Stimulated activated CD8-positive, alpha-beta memory T cell treated with anti-CD3 and anti-CD28 coated beads, Interleukin-7, amount 100 ng/mL, for 1 hour (primary cell): ENCODE measurements around the gene LIME1.

Source experiments
- DNase-seq, 2 donors: peaks; one replicate each; pipeline ENCODE4 v3.0.0-alpha.2; 2020; ENCODE audit warnings: low read depth in 2 of 2

Gene LIME1

GRCh38 chr20:63750807-63751470 lies 14.5 kb downstream of the LIME1 start:
- peak in 1 of 2 donors; percentile 39 for DNase-seq

GRCh38 chr20:63751471-63752271 lies 15.2 kb downstream of the LIME1 start:
- no peak for DNase-seq

GRCh38 chr20:63752411-63753101 lies 16.1 kb downstream of the LIME1 start:
- no peak for DNase-seq

- DNase-seq, result no peak
Observed at GRCh38 chr20:63753381-63753780, 16.9 kb downstream of the LIME1 start.

GRCh38 chr20:63754008-63754407 lies 17.5 kb downstream of the LIME1 start:
- no peak for DNase-seq

DNA sequence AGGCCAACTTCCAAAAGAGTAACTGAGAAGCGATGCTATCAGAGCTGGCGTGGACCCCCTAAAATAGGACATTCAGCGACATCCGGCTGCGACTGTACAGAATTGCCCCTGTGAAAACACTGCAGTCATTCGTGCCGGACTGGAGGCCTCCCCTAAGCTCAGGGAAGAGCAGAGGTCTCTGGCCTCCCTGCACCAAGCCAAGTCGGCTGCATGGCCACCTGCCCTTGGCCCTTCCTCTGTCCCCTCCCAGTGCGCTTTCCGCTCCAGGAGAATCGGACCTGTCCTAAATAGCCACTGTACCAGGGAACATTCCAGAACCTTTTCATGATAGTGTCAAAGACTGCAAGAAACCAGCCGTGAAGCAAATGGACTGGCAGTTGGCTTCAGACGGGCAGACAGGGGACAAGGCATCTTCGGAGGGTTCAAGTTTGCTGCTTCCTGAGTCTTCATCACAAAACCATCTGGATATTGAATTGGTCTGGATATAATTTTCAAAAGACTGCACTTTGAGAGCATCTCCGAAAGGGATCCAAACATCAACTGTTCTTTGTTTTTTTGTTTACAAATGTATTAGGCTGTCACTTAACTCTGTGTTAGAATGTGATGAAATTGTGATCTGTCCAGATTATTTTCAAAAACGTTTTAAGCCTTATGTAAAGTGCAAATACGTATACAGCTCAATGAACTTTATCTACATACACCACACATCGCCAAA lies 19.6 kb downstream of the LIME1 start:
- DNase-seq, result no peak

GRCh38 chr20:63756648-63756991 lies 20.2 kb downstream of the LIME1 start:
- no peak for DNase-seq

DNA sequence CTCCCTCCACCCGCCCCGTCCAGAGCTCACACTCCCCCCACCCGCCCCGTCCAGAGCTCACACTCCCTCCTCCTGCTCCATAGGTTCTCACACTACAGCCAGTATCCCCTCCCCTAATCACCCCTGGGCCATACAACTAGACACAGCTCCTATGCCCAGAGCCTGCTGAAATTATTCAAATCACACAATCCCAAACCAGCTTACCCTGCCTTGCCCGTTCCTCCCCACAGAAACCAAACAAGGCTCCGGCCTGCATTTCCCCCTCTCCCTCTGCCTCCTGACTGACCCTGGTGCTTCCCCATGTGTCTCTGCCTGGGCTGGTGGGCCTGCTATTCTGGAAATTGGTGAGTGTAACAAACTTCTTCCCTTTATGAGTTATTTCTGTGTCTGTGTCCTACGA lies 21.7 kb downstream of the LIME1 start:
- DNase-seq, result no peak

- no peak for DNase-seq
Observed at GRCh38 chr20:63759377-63759901, 23.0 kb downstream of the LIME1 start.

GRCh38 chr20:63765082-63765873 lies 28.8 kb downstream of the LIME1 start:
- no peak for DNase-seq

DNA sequence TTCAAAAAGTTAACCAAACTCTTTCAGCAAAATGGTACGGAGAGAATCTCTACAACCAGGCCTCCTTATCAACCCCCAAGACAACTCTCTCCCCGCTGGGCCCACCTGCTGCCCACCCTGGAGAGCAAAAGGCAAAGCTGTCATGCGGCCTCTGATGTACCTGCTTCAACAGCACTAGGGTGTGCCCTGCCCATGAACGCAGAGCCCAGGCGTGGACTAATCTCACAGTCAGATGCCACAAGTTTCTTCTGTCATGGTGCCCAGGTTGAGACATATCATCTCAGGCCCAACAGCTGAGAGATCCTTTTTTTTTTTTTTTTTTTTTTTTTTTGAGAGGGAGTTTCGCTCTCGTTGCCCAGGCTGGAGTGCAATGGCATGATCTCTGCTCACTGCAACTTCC lies 29.4 kb downstream of the LIME1 start:
- no peak for DNase-seq

- DNase-seq, result no peak
Observed at GRCh38 chr20:63766695-63767426, 30.4 kb downstream of the LIME1 start.

GRCh38 chr20:63767456-63767855 lies 31.0 kb downstream of the LIME1 start:
- no peak for DNase-seq

DNA sequence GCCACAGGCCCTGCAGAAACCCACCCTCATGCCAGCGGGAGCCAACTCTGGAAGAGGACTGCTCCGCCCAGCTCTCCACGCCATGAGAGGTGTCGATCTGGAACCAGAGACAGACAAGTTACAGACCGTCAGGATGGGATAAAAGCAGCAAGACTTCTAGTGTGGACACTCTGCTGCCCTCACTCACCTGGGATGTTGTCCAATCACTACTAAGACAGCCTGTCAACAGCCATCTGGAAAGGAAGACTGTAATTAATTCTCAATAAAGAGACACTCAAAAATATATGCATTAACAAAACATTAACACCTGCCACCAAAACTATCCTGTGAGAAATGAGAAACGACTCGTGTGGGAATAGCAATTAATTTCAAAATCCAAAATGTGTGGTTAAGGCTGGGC lies 31.4 kb downstream of the LIME1 start:
- no peak for DNase-seq

- DNase-seq, result no peak
Observed at GRCh38 chr20:63768591-63769515, 32.4 kb downstream of the LIME1 start.

DNA sequence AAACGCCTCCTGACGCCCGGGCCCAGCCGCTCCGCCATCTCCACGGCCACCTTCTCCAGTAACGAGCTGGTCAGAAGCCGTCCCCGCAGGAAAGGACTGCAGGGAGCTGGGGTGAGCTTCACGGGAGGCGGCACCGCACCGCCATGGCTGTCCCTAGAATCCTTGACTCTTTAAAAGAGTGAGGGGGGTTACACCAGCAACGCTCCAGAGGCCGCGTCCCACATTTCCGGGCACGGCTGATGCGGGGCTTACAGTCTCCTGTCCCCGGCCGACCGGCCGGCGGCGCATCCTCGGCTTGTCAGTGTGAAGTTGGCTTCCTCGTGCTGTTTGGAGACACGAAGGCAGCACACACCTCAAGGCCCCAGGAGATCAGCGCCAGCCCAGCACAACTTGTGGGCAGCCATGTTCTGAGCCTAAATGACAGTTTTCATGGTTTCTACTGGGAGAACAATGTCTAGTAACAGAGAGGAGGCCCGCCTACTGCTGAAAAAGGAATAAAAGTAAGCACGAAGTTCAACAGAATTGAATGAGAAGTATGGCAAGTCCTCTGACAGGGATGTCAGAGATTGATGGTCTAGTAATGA lies 33.5 kb downstream of the LIME1 start:
- no peak for DNase-seq

DNA sequence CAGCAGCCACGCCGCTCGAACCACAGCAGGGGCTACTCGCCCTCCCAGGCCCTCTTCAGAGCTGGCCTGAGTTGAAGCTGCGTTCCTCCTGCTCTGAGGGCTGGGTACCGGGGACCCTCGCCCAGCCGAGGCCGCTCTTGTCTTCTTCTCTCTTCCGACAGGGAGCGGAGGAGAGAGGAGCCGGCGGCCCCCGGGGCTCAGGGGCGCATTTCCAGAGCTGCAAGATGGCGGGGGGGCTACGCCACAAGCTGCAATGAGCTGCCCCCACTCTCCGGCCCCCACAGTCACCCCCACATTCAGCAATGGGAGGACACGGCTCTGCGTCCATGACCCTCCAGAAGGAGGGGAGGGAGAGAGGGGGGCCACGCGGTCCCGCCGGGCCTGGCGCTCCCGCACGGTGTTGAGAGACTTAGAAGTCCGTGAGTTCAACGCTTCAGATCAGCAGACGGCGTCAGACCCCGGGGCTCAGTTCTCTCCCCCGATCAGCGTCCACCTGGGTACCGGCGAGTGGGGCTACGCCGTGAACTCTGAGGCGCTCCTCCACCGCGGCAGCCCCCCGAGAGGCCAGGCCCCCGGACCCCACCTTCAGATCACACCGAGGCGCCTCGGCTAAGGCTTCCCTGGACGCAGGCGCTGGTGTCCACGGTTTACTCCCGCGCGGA lies 34.7 kb downstream of the LIME1 start:
- no peak for DNase-seq

- DNase-seq, result no peak
Observed at GRCh38 chr20:63772781-63773518, 36.5 kb downstream of the LIME1 start.
